ENCODE results near the gene SEPTIN10. TPM values are rescaled to one million over a fixed set of nuclear protein-coding genes. Genes with fewer than 3 reads are reported as not detected.

The SEPTIN10 gene
- total and polyA plus RNA-seq, 2 of the 8 experiments (the other 6 are each of a cell fraction or from before 2014, with no cell fraction given), result 23.7 to 101 TPM

GRCh38 chr2:109523121-109523520 lies 90.6 kb downstream of the SEPTIN10 start:
- Histone ChIP-seq H2BK5ac (ENCODE audit: low read depth, low read length) (no peak overlapping the region), H3K79me2 (ENCODE audit: control insufficient read depth in 1 of 2, insufficient read depth in 2 of 2, low read length in 2 of 2) (no peaks in the 10 kb centered on the region), H4K5ac (ENCODE audit: insufficient read length, low read depth, low read length) (no peak overlapping the region), H3K56ac (replicated peaks; ENCODE audit: insufficient read length, low read depth, low read length) (no peak overlapping the region), H4K91ac (replicated peaks; ENCODE audit: insufficient read length, low read length) (no peak overlapping the region), H2BK15ac (ENCODE audit: low read length) (no peak overlapping the region), H3K23me2 (ENCODE audit: low read depth, low read length) (peaks cover 2% of the 10 kb centered on the region; the same call in 1 of the 2 replicates), H3K36me3 (ENCODE audit: control insufficient read depth in 2 of 4, insufficient read depth in 4 of 4, low read length in 3 of 4) (no peaks in the 10 kb centered on the region), H2BK12ac (ENCODE audit: low read depth, low read length) (no peak overlapping the region), H3K79me1 (ENCODE audit: low read depth, low read length) (no peaks in the 10 kb centered on the region), H3K4ac (replicated peaks; ENCODE audit: insufficient read length, low read depth, low read length) (no peak overlapping the region), H3K9me3 (ENCODE audit: insufficient read depth in 2 of 2, low read depth in 1 of 2, low read length in 1 of 2) (no peaks in the 10 kb centered on the region), H3K4me1 (replicated peaks in 1 of 4; ENCODE audit: control insufficient read depth in 3 of 4, insufficient read depth in 4 of 4, low read length in 3 of 4) (no peaks in the 10 kb centered on the region), H2AFZ (ENCODE audit: low read length) (no peak overlapping the region), H2BK120ac (replicated peaks; ENCODE audit: low read depth, low read length) (no peak overlapping the region), H2AK5ac (ENCODE audit: low read depth, low read length) (no peak overlapping the region), H3K27ac (ENCODE audit: low read depth, low read length) (no peak overlapping the region), H4K8ac (ENCODE audit: extremely low read depth, insufficient read depth, low read length) (no peak overlapping the region; the same call in 1 of the 2 replicates), H3K9ac (replicated peaks in 1 of 4; ENCODE audit: extremely low read depth in 1 of 4, low read depth in 3 of 4, low read length in 3 of 4) (no peak overlapping the region), H3K27me3 (replicated peaks in 1 of 4; ENCODE audit: control insufficient read depth in 3 of 4, extremely low read depth in 1 of 4, insufficient read depth in 3 of 4, low read length in 3 of 4) (no peaks in the 10 kb centered on the region), H3K4me3 (ENCODE audit: extremely low read depth in 1 of 4, insufficient read depth in 2 of 4, low read depth in 3 of 4, low read length in 4 of 4) (no peak overlapping the region), H3K18ac (ENCODE audit: extremely low read depth, low read length) (no peak overlapping the region), H3K4me2 (ENCODE audit: insufficient read depth in 1 of 2, low read depth in 2 of 2, low read length in 2 of 2) (no peak overlapping the region), H3K23ac (ENCODE audit: insufficient read length) (no peak overlapping the region), H2BK20ac (ENCODE audit: low read length) (no peak overlapping the region), H3K14ac (ENCODE audit: insufficient read length) (no peak overlapping the region), H4K20me1 (replicated peaks in 1 of 2; ENCODE audit: control insufficient read depth in 1 of 2, insufficient read depth in 2 of 2, low read length in 2 of 2) (no peaks in the 10 kb centered on the region)
- 90% methylated on average over 6 of the region's 6 CpGs; no CpG with 5 or more reads in 1 of the 2 experiments for WGBS, 2 experiments (ENCODE audit: extremely low coverage in 1 of 2, insufficient coverage in 1 of 2, insufficient read length in 1 of 2, insufficient replicate concordance in 2 of 2, low coverage in 1 of 2, low lambda C conversion rate in 2 of 2, missing lambda C conversion rate in 1 of 2)
- ChIA-PET CTCF (ENCODE audit: partially characterized antibody) (interaction anchor here (2.5 to 4.6 kb wide), 2 partner anchors 11 to 23 kb away, joined by 10 to 26 read pairs; no protein-coding TSS in a partner anchor), POLR2A (ENCODE audit: partially characterized antibody) (interaction anchor here (0.8 kb wide), 1 partner anchor 9 kb away, joined by 3 read pairs; no protein-coding TSS in a partner anchor)
- no peak for FAIRE-seq
- TF ChIP-seq BACH1 (IDR thresholded peaks at IDR 0.05; ENCODE audit: low read length) (no peak), KDM5A (IDR thresholded peaks at IDR 0.05; ENCODE audit: low read length) (no peak), GTF2F1 (IDR thresholded peaks at IDR 0.05; ENCODE audit: borderline replicate concordance, low read depth, low read length) (no peak)
- no peak for DNase-seq (ENCODE audit: low read depth in 1 of 2, low spot score in 2 of 2)

Data from H1 (cell line).